ENCODE data around the gene RPS6KB2. TPM values are rescaled to one million over a fixed set of nuclear protein-coding genes. Genes with fewer than 3 reads are reported as not detected.

RPS6KB2 gene
- total and polyA plus RNA-seq, 9 of the 15 experiments (the other 6 are each of a cell fraction or from before 2014, with no cell fraction given) = 0.42 to 122 (median 82.6) TPM

DNA sequence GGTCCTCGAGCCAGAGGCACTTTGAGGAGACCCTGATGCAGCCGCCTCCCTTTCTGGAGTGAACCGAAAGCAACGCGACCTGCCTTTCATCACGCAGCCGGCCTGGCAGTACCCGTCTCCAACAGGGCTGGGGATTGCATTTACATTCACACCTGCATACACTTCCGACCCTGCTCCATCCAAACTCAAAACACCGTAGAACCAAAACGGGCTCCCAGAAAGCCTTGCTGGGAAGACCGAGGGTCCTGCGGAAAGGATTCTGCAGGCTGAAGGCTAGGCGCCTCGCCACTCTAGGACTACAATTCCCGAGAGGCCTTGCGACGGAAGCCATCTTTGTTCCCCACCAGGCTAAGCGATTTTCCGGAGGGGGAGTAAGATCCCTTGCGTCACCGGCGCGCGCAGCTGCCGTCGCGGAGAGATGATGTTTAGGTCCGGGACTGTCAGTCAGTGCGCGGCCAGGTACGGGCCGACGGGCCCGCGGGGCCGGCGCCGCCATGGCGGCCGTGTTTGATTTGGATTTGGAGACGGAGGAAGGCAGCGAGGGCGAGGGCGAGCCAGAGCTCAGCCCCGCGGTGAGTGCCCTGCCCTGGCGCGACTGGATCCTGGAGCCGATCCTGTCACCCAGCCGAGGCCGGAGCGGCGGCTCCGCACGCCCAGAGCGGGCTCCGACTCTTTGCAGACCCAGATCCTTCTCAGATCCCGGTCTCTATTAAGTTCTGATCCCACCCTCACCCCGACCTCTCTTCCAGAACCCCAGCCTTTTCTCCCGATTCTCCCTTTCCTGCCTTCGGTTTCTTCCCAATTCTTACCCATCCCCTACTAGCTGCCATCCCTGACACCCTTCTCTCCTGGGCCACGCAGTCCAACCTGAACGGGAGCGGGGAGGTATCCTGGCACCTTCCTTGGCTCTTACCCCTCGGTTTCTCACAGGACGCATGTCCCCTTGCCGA, at the start of gene RPS6KB2 (continued):
- TF ChIP-seq MYC (IDR thresholded peaks at IDR 0.05; ENCODE audit: low read depth, low read length) (peak; percentile 79), MYC (CRISPR knock-in tag; IDR thresholded peaks at IDR 0.05; ENCODE audit: borderline replicate concordance, low read depth) (no peak), ZNF197 (CRISPR knock-in tag; IDR thresholded peaks at IDR 0.05; ENCODE audit: low read depth) (peak; percentile 78; the same call in 1 of the 2 replicates), CXXC5 (CRISPR knock-in tag; IDR thresholded peaks at IDR 0.05) (peak; percentile 94), MAFK (IDR thresholded peaks at IDR 0.05; ENCODE audit: low read length) (no peak), MCM3 (IDR thresholded peaks at IDR 0.05) (no peak), TSC22D4 (tag; IDR thresholded peaks at IDR 0.05) (no peak), PKNOX1 (IDR thresholded peaks at IDR 0.05) (peak; percentile 97), NR2C1 (IDR thresholded peaks at IDR 0.05) (peak; percentile 39; the same call in 1 of the 2 replicates), NR2C1 (tag; IDR thresholded peaks at IDR 0.05) (peak; percentile 78), HMGN3 (IDR thresholded peaks at IDR 0.05; ENCODE audit: borderline replicate concordance, extremely low read depth, insufficient read length, low read depth, low read length) (peak; percentile 35), NCOA2 (IDR thresholded peaks at IDR 0.05; ENCODE audit: partially characterized antibody in 2 of 2) (no peak), PRDM10 (IDR thresholded peaks at IDR 0.05; ENCODE audit: partially characterized antibody) (peak; percentile 64), NR2C2 (CRISPR knock-in tag; IDR thresholded peaks at IDR 0.05) (peak; percentile 58; the same call in 1 of the 2 replicates), NR2C2 (tag; IDR thresholded peaks at IDR 0.05) (peak; percentile 71), SRF (CRISPR knock-in tag; IDR thresholded peaks at IDR 0.05) (peak in 1 of 2 experiments; percentile 68; a peak in 1 of 4 replicates), ZNF395 (CRISPR knock-in tag; IDR thresholded peaks at IDR 0.05) (peak; percentile 48; the same call in 1 of the 2 replicates)
- TF ChIP-seq, protein P1, sequence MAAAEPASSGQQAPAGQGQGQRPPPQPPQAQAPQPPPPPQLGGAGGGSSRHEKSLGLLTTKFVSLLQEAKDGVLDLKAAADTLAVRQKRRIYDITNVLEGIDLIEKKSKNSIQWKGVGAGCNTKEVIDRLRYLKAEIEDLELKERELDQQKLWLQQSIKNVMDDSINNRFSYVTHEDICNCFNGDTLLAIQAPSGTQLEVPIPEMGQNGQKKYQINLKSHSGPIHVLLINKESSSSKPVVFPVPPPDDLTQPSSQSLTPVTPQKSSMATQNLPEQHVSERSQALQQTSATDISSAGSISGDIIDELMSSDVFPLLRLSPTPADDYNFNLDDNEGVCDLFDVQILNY (CRISPR knock-in tag; IDR thresholded peaks at IDR 0.05) = 0 out of 2 replicates have a peak, but pooled peaks have one; percentile 30

All from K562 (cell line).